GM12873 (cell line): ENCODE results near the gene POU2F3.

Experiments used
- TF ChIP-seq, protein P1 (sequence below): IDR thresholded peaks from 2 replicates; pipeline ENCODE4 v1.5.1; 2012; ENCODE audit warnings: low read depth, mild to moderate bottlenecking, moderate library complexity, low read length, control low read depth; ENCODE audit not compliant: insufficient read depth; ENCODE audit errors: missing control alignments

POU2F3 gene

DNA sequence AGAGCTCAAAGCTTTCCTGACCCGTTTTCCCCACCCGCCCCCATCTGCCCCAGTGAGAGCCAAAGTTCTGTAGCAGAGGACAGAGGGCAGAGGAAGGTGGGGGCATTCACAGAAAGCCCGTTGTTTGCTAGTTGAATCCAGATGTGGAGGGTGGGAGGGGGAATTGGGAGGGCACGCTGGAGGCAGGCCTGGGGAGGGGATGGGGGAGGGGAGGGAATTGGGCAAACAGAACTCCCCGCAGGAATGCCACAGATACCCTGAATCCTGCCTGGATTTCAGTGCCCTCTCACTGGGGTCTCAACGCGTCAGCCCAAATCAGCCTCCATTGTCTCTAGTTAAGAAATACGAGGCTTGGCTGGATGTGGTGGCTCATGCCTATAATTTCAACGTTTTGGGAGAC is 42.0 kb upstream of the POU2F3 start:
- TF ChIP-seq, protein P1, sequence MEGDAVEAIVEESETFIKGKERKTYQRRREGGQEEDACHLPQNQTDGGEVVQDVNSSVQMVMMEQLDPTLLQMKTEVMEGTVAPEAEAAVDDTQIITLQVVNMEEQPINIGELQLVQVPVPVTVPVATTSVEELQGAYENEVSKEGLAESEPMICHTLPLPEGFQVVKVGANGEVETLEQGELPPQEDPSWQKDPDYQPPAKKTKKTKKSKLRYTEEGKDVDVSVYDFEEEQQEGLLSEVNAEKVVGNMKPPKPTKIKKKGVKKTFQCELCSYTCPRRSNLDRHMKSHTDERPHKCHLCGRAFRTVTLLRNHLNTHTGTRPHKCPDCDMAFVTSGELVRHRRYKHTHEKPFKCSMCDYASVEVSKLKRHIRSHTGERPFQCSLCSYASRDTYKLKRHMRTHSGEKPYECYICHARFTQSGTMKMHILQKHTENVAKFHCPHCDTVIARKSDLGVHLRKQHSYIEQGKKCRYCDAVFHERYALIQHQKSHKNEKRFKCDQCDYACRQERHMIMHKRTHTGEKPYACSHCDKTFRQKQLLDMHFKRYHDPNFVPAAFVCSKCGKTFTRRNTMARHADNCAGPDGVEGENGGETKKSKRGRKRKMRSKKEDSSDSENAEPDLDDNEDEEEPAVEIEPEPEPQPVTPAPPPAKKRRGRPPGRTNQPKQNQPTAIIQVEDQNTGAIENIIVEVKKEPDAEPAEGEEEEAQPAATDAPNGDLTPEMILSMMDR = no peak

DNA sequence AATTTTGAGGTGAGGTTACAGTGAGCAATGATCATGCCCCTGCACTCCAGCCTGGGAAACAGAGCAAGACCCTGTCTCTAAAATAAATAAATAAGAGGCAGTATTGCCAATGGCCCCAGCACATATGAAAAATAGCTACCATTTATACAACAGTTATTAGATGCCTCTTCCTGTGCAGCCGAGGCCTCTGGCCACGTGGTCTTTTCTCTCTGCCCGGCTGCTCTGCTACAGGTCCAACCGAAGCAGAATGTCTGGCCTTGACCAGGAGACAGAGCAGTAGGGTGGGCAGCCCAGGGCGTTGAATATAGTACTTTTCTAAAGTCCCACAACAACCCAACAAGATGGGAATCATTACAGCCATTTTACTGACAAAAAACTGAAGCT is 41.5 kb upstream of the POU2F3 start:
- TF ChIP-seq, protein P1 = no peak

DNA sequence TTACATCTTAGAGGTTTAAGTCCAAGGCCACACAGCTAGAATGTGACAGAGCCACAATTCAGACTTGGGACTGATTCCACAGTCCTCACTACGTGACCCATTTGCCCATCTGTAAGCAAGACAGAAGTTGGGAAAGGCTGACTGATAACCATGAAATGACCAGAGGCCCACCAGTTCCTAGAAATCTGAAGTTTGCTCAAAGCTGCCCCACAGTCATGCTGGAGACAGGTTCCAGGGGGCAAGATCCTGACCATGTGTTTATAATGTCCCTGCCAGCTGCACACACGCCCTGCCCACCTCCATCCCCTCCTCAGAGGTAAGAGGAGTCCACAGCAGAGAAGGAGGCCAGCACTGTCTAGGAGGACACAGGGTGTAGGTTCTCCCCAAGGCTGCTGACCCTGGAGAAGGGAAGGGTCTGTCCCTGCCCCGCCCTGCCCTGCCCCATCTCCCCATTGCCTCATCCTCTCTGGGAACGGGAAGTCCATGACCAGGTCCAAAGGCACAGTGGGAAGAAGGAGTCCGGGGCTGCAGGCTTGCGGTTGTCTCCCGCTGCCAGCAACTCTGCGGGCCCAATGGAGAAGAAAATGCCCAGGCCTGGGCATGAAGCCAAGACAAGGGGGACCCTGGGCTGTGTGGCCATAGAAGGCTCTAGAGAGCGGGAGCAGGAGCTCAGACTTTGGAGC is 41.0 kb upstream of the POU2F3 start:
- TF ChIP-seq, protein P1 = no peak

DNA sequence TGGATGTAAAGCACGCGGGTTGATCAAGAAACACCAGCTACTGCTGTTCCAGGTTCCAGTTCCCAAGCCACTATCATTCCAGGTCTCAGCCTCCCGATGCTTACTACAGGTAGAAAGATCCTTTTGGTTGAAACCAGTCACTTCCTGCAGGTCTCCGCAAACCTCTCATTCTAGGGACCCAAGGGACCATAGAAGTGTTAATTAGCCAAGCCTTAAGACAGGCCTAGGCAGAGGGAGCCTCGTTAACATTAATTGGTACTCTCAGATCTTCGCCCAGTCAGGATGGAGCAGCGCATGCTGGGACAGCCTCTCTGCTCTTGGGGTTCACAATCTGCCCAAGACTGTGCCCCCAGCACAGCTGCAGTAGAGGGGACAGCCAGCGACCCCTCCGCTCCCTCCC is 40.3 kb upstream of the POU2F3 start:
- TF ChIP-seq, protein P1 = no peak

DNA sequence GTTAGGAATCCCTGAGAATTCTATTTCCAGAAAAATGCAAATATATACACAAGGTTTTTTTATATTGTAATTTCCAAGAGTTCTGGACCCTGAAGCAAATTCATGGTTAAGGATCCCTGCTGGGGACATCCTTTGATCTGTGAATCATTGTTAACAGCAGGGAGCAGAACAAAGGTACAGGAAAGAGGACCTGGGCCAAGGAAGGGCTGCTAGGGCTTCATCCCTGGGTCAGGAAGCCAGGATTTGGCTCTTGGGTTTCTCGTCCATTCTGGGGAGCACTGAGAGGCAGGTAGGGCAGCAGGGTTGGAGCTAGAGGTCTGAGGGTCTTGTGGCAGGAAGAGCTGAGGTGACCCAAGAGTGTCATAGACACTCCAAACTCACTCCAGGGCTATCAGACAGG is 39.3 kb upstream of the POU2F3 start:
- TF ChIP-seq, protein P1 = no peak

DNA sequence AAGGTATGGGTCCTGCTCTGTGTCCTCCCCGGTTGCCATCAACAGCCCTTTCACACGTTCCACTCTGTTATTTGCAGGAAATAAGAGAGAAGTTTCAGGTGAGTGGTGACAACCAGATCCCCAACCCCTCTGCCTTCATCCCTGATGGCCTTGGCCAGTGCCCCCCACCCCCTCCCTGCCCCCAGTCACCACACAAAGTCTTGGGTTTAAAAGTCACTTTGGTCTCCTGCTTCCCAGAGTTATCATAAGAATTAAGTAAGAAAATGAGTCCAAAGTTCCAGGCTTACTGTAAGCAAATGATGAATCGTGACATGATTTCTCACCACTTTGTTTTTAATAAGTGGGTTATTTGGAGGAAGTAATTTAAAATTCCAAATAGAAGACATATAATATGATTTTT is 38.3 kb upstream of the POU2F3 start:
- TF ChIP-seq, protein P1 = no peak

DNA sequence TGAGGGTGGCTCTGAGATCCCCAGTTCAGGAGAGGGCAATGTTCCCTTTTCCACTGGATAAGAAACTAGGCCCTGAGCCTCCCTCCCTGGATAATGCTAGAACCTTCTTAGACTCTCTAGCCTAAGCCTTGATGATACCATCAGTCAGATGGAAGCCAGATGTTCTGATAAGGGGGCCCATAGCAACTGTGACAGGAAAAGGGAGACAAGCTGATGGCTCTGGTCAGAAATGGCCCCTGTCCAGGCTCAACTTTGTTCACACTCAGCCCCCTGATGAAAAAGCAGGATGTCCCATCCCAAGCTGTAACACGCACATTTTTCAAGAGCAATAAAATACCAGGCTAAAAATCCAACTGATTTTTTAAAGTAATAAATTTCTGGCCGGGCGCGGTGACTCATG is 36.3 kb upstream of the POU2F3 start:
- TF ChIP-seq, protein P1 = no peak
